GM18870 (cell line): ENCODE results near the gene EFCC1.

Source experiments
- ATAC-seq: cut with Tn5 transposase; IDR thresholded peaks from one replicate; pipeline ENCODE4 v1.9.1; 2021; ENCODE audit warnings: moderate library complexity; ENCODE audit not compliant: unreplicated experiment

EFCC1 gene

DNA sequence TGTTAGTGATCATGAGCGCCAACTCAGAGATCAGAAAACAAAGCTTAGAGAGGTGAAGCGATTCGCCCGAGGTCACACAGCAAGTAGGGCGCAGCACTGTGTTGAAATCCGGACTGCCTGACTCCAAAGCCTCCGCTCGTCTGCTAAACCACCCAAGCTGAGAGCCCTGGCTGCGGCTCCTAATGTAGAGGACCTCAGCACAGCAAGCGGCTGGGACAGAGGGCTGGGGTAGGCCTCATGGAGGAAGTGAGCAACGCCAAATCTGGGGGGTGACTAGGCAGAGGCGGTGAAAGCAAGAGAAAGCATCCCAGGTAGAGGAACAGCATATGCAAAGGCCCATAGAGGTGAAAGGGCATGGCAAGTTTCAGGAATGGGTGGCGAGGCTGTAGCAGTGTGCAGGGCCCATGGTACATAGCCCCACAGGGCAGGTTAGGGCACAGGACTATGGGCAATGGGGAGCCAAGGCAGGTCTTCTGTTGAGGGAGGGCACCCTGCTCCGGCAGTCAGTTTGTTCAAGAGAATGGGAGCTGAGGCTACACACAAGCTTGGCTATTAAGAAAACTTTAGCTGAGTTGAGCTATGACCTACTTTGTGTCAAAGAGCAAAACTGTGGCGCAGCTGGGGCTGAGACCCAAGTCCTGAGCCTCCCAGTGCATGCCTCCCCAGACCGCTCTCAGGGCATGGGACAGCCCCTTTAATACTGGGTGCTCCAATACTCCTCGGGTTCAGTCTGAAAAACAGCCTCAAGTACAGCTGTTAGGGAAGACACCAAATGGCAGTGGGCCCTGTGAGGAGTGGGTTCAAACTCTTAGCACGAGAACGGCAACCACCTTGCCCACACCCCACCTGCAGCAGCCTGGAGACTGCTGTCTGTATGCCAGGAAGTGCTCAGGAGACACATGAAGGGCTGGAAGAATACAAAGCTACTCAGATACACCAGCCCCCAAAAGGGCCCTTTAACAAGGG is 6.2 kb upstream of the EFCC1 start:
- ATAC-seq: no peak

DNA sequence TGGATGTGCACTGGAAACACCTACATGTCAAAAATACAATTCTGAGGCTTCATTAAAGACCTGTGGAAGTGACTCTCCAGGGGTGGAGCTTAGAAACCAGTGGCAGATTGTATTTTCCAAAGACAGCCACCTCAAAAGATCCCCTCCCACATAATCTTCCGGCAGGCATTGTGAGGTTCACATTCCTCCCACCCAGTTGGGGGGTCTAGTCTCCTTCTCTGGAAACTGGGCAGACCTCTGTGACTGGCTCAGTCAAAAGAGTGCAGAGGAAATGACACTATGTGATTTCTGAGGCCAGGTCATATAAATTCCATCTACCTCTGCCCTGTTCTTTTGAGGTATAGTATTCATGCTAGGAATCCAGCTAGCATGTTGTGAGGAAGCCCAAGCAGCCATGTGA is 5.4 kb upstream of the EFCC1 start:
- ATAC-seq: no peak

DNA sequence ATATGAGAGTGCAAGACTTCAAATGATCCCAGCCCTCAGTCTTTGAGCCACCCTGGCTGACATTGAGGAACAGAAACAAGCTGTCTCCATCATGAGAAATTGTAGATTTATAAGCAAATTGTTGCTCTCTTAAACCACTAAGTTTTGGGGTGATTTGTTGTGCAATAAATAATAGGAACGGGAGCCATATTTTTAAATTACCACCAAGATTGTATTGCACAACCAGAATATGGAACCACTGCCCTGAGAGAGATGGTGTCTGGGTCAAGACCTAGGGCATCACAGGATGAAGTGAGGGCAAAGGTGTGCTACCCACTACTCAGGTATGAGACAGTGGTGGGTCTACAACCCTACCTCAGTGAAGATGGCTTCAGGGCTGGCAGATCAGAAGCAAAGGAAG is 4.9 kb upstream of the EFCC1 start:
- no peak for ATAC-seq

DNA sequence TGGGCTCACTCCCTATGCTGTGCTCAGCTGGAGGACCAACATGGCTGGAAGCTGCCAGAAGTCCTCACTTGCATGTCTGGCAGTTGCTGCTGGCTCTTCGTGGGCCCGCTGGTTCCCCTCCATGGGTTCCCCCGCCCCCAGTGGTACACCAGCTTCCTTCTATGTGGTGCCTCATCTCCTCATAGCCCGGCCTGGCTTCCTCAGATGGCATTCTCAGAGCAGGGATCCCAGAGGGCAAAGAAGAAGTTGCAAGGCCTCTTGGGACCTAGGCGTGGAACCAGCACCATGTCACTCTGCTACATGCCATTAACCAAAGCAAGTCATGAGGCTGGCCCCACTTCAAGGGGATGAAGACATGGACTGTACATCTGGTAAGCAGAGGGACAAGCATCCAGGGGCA is 4.4 kb upstream of the EFCC1 start:
- ATAC-seq: no peak

DNA sequence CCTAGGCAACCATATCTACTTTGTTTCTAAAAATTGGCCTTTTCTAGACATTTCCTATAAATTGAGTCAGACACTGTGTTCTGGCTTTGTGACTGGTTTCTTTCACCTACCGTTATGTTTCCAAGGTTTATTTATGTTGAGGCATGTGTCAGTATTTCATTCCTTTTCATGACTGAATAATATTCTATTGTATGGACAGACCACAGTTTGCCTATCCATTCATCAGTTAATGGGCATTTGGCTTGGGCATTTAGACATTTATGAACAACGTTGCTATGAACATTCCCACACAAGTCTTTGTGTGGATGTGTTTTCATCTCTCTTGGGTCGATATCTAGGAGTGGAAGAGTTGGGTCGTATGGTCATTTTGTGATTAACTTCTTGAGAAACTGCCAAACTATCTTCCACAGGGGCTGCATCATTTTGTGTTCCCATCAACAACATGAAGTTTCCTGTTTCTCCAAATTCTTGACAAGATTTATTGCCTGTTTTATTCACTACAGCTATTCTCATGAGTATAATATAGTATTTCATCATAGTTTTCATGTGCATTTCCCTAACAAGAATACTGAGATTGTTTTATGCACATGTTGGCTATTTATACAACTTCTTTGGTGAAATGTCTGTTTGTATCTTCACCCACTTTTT is 3.5 kb upstream of the EFCC1 start:
- ATAC-seq: no peak

DNA sequence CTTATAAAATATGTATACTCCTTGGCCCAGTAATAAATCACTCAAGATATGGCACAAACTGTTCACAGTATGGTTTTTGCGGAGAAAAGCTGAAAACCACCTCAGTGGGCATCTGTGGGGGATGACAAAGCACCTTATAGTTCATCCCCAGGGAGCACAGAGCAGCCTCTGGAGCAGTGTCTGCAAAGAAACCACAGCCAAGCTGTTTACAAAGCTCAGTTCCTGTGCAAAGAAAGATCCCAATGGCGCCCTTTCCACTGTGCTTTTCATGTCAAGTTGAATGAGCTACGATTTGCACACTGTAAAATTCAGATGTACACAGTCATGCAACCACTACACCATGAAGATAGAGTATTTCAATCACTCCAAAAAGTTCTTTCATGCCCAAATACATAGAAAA is 2.5 kb upstream of the EFCC1 start:
- no peak for ATAC-seq

DNA sequence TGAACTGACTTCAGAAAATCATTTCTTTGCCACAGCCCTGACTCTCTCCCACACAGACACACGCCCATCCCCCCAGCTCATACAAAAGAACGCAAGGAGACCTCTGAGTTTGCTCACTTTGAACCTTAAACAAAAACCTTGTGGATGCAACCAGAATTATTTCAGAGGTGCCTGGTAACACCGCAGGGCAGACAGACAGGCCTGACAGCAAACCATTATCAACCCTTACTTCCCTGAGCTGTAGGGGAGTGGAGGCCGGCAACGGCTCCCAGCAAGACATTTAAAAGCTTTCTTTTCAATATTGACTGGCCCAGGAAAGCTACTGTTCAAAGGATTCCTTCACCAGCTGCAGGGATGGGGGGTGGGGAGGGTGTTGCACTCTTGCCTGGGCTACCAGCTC is 2.0 kb upstream of the EFCC1 start:
- no peak for ATAC-seq

DNA sequence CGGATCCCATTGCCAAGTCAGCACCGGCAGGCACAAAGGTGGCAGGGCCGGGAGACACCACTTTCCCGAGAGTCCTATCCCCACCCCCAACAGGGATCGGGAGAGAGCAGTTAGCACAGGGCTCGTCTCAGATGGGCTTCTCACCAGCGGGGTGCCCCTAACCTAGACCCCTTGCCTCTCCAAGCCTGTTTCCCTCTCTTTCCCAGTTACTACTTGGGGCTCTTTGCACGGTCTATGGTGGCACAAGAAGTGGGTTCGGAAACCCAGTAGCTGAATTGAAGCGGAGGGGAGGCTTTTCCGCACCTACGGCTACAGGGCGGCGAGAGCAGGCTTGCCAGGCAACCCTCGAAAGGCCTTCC is 383 bp upstream of the EFCC1 start:
- ATAC-seq: no peak

DNA sequence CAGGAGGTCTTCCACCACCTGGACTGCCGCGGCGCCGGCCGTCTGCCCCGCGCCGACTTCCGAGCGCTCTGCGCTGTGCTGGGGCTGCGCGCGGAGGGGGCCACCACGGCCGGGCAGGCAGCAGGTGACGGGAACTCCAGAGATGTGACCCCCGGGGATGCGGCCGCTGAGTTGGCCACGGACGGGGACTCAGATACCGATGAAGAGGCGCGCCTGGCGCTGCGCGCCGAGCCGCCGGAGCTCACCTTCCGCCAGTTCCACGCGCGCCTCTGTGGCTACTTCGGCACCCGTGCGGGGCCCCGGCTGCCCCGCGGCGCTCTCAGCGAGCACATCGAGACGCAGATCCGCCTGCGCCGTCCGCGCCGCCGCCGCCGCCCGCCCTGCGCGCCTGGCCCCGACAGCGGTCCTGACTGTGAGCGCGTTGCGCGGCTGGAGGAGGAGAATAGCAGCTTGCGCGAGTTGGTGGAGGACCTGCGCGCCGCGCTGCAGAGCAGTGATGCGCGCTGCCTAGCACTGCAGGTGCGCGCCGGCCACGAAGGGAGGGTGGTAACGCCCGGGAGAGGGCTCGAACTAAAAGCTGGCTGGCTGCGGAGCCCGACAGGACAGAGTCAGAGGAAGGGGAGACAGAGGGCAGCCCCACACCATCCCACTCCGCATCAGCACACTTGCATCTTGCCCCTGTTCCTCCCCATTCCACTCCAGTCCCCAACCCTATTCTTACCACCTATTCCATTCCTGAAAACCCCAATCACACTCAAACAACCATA is 885 bp downstream of the EFCC1 start:
- ATAC-seq: no peak

DNA sequence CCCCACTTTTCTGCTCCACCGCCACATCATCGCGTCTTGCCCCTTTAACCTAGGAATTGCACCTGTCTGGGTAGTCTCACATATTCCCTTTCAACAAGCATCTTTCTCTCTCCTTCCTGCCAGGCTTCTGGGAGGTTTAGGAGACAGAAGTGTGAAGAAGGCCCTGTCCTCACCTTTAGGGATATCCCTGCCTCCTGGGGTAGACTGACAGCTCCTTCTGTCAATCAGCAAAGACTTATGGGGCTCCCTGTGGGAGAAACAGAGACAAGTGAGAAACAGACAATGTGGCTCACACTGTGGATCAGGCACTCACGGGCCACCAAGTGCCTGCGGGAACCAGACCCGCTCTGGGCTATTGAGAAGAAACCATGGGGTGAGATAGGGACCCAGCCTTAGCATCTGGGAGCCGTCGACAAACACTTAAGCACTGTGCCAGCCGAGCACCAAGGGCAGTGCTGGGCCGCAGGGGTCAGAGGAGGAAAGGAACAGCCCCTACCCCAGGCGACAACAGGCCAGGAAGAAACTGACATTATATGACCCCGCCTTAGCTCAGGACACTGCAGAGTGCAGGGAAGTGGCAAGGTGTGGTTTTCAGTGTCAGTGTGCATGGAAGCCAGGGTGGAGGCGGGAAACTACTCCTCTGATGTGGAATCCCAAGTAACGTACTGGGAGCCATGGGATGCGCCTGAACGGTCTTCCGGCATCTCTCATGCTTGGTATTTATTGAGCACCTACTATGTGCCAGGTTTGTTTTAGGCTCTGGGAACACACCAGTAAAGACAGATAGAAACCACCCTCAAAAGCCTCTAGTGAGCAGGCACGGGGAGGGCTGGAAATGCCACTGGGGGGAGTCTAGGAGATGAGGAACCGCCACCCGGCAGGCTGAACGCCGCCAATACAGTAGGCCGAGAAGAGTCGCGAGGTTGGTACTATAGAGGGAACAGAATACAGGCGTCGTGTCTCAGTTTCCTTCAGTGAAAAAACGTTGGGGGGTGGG is 1.8 kb downstream of the EFCC1 start:
- no peak for ATAC-seq

DNA sequence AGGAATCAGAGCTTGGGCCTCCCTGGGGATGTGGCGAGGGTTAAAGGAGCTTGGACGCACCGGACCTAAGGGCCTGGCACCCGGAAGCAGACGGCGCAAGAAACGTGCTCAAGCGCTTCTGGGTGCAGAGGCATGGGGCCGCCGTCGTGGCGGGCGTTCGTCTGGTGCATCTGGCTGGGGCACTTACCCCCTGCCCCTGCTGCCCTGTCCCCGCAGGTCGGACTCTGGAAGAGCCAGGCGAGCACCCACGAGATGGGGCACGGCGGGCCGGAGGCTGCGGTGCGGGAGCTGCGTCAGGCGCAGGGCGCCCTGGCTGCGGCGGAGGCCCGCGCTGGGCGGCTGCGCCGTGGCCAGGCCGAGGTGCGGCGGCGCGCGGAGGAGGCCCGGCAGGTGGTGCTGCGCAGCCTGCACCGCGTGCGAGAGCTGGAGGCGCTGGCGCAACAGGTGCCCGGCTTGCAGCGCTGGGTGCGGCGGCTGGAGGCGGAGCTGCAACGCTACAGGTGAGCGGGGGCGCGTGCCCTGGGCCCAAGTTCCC is 2.5 kb downstream of the EFCC1 start:
- ATAC-seq: no peak

DNA sequence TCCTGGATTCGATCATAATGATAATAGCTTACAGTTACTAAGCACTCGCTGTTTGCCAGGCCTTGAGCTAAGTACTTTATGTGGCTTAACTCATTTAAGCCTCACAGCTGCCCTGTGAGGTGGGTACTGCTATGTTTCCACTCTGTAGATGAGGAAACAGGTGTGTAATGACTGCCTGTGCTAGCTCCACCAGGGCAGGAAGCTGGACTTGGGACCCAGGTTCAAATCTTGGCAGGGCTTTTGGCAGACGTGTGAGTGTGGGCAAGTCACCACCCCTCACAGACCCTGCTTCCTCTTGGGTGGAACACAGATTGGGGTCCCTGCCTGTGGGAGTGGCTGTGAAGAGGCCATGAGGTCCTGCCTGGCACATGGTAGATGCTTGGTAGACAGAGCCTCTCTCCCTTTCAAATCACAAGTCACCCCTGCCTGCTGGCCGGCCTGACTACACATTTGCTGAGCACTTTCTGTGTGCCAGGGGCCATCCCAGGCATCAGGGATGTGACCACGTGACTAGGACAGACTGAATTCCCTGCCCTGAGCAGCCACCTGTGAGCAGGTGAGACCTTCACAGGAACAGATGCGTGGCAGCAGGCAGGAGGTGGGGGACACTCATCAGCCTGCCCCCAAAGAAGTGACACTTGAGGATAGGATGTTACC is 3.7 kb downstream of the EFCC1 start:
- no peak for ATAC-seq

DNA sequence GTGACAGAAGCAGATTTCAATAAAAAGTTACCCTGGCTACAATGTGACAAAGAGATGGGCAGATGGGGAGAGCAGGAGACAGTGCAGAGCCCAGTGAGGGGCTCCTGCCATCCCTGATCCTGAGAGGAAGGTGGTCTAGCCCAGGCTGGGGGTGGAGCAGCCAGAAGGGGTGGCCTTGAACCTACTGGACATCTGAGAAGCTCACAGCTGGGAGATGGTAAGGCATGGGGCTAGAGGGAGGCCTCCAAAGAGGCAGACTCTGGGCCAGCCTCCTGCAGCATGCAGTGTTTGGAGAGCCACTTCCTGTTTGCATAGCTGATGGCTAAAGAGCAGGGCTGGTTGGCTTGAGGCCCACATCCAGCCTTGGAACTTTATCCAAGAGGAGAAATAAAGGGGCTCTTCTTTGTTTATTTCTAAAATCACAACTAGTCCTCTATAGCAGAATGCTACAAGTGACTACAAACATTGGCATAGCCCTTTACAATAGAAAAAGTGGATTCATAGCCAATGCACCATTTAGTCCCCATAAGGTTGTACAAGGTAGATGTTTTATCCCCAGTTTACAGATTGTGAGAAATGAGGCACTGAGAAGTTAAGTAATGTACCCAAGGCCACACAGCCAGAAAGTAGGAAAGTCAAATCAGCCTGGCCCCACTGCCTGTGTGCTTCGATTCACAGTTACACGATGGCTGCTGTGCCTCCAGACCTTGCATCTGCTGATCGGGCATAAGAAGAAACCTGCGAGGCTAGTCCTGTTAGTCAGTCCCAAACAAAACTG is 4.6 kb downstream of the EFCC1 start:
- ATAC-seq: no peak

DNA sequence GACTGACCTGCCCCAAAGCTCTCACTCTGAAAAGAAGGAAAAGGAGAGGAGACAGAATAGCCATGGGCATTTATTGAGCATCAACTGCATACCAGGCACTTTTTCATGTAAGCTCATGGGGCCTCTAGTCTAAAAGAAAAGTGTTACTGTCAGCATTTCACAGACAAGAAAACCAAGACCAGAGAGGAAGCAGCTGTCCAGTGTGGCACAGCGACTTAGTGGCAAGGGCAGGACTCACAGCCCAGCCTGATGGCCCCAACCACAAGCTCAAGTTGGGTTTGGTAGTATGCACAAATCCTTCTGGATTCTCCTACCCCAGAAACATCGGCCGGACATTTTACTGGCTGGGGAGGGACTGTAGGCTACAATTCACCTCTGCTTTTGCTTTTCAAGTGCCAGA is 5.8 kb downstream of the EFCC1 start:
- no peak for ATAC-seq

DNA sequence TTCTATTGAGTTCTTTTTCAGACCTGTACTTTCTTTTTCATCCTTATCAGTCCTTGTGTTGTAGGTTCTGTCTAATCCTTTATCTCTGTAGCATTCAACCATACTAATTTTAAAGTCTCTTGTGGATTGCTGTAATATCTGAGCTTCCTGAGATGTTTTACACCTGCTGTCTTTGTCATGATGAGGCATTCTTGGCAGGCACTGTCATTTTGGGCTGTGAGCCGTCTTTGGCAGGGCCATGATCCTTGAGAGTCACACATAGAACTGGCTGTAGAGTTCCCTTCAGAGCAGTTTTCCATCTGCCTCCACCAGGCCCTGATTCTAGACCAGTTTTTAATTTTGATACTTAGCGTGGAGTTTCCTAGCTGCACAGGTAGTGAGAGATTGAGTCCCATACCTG is 6.7 kb downstream of the EFCC1 start:
- no peak for ATAC-seq

DNA sequence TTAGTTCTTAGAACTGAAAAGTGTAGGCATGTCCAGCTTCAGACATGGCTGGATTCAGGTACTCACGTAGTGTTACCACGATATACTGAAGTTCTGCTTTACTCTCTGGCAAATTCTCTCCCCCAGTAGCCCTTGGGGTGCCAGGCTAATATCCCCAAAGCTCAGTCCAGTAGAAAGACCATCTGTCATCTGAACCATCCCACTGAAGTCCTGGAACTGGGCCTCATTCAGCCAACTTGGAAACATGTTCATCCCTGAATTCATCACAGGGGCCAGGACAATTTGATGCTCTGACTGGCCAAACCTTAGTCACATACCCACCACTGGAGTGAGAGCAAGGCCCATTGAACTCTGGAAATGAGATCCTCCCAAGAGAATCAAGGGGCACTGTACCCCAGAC is 8.2 kb downstream of the EFCC1 start:
- no peak for ATAC-seq

DNA sequence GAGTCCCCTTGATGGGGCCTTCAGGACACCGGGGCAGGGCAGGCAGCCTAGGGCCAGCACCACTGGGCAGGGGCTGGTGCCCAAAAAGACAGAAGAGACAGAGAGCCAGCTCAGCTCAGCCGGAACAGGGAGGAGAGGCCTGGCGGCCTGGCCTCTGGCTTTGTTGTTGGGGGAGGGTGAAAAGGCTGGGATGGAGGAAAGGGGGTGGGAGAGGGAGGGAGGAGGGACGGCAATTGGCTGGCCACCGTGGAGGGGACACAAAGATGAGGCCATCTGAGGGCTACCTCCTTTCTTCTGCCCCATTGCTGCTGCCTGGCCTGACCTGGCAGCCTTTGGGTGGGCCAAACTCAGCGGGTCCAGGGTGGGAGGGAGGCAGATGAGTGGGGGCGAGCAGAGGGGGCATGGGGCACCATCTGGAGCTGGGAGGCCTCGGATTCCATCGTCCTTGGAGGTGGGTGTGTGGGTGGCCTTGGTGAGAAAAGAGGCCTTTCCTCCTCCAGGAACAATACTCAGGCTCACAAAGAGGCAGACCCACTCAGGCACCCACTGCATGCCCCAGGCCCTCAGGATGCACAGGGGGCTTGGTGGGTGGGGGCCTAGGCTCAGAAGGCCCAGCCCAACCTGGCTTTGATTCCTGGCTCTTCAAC is 9.3 kb downstream of the EFCC1 start:
- no peak for ATAC-seq

DNA sequence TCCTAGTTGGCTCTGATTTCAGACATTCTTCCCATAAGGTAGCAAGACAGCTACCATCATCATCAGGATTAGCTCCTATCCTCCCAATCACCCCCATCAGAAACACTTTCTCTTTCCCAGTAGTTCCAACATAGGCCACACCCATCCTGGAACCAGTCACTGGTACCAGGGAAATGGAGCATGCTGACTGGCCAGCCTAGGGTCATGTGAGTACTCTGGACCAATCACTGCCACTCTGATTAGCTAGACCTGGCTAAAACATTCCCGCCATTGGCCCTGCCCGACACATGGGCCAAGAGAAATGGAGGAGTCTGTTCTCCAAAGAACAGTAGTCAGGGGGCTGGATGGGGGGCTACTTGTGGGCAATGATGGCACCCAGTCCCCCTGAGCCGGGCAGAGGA is 12.4 kb downstream of the EFCC1 start:
- ATAC-seq: no peak

DNA sequence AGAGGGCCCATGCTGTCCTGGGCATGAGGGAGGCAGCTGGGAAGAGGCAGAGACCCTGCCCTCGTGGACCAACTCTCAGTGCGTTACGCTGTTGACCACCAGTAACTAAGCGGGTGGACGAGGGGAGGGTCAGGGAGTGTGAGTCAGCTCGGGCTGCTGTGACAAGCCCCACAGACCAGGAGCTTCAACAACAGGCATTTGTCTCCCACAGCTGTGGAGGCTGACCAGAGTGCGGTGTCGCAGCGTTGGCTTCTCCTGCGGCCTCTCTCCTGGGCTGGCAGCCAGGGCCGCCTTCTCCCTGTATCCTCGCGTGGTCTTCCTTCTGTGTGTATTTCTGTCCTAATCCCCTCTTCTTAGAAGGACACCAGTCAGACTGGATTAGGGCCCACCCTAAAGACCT is 13.0 kb downstream of the EFCC1 start:
- ATAC-seq: no peak
